PC-3 (cell line): Measurements from ENCODE around the gene ANKRD13C. TPM values are rescaled to one million over a fixed set of nuclear protein-coding genes. Genes with fewer than 3 reads are reported as not detected.
A peak's percentile ranks its signal among the peaks of the same experiment; 100 is the strongest.

ENCODE experiments used
- ATAC-seq: fragments of 200-7000 bp; cut with Tn5 transposase; 2 replicates; pipeline ENCODE4 v1.9.1; 2020; ENCODE audit warnings: mild to moderate bottlenecking, moderate library complexity
- BruUV-seq: library from RNA; stranded (reverse); fragments of 400-500 nt; replicated peaks from 2 replicates; lab custom pipeline; 2021; lab: Mats Ljungman, UMichigan
- CTCF ChIA-PET: fragments of 300-600 bp; sonication (Branson Sonifier 250); formaldehyde crosslinking; loops from one replicate; lab custom pipeline; 2022; ENCODE audit warnings: antibody characterized with exemption; lab: Charles Lee
- POLR2A ChIA-PET: fragments of 300-600 bp; sonication (Branson Sonifier 250); formaldehyde crosslinking; loops from one replicate; lab custom pipeline; 2022; ENCODE audit warnings: antibody characterized with exemption; ENCODE audit not compliant: unreplicated experiment; lab: Charles Lee
- DNase-seq: peaks from one replicate; pipeline ENCODE4 v3.0.0-alpha.2; 2015
- H2AFZ ChIP-seq: fragments of 300-600 bp; sonication (generic); 2 replicates; pipeline ENCODE4 v1.6.0; 2016; ENCODE audit warnings: antibody characterized with exemption, low read length
- H3F3A ChIP-seq: fragments of 300-600 bp; sonication (generic); one replicate; pipeline ENCODE4 v1.6.0; 2017; ENCODE audit warnings: antibody characterized with exemption, low read length, control low read depth, mild to moderate bottlenecking; ENCODE audit not compliant: unreplicated experiment
- H3K27ac ChIP-seq: fragments of 300-600 bp; sonication (generic); 2 replicates; pipeline ENCODE4 v1.5.1; 2016; ENCODE audit warnings: mild to moderate bottlenecking, low read length
- H3K27me3 ChIP-seq: fragments of 300-600 bp; sonication (generic); 2 replicates; pipeline ENCODE4 v1.6.1; 2016; ENCODE audit warnings: low read length, mixed read lengths
- H3K36me3 ChIP-seq: fragments of 300-600 bp; sonication (generic); 2 replicates; pipeline ENCODE4 v1.6.1; 2016; ENCODE audit warnings: low read depth, mixed run types, low read length, mixed read lengths
- H3K4me1 ChIP-seq: fragments of 300-600 bp; sonication (generic); 2 replicates; pipeline ENCODE4 v1.5.1; 2016; ENCODE audit warnings: low read length; ENCODE audit not compliant: insufficient read depth
- H3K4me2 ChIP-seq: fragments of 300-600 bp; sonication (generic); 2 replicates; pipeline ENCODE4 v1.6.0; 2016; ENCODE audit warnings: low read length
- H3K4me3 ChIP-seq: fragments of 300-600 bp; sonication (generic); 2 replicates; pipeline ENCODE4 v1.5.1; 2016; ENCODE audit warnings: mild to moderate bottlenecking, low read length, mixed read lengths
- H3K79me2 ChIP-seq: fragments of 300-600 bp; sonication (generic); 2 replicates; pipeline ENCODE4 v1.6.1; 2017; ENCODE audit warnings: low read length, mixed read lengths
- H3K9ac ChIP-seq: fragments of 300-600 bp; sonication (generic); 2 replicates; pipeline ENCODE4 v1.6.0; 2016; ENCODE audit warnings: mild to moderate bottlenecking, low read length
- H3K9me2 ChIP-seq: fragments of 300-600 bp; sonication (generic); replicated peaks from 2 replicates; pipeline ENCODE4 v1.6.1; 2016; ENCODE audit warnings: mixed run types, low read length, mixed read lengths
- H3K9me3 ChIP-seq: fragments of 300-600 bp; sonication (generic); 2 replicates; pipeline ENCODE4 v1.6.1; 2016; ENCODE audit warnings: low read length, mixed read lengths
- H4K20me1 ChIP-seq: fragments of 300-600 bp; sonication (generic); 2 replicates; pipeline ENCODE4 v1.6.1; 2016; ENCODE audit warnings: low read length, mixed read lengths
- CTCF ChIP-seq: fragments of 300-600 bp; sonication (generic); conservative IDR thresholded peaks from 2 replicates; pipeline ENCODE4 v1.5.1; 2017; ENCODE audit warnings: antibody characterized with exemption, low read depth, mild to moderate bottlenecking, low read length
- EZH2 ChIP-seq: fragments of 300-600 bp; sonication (generic); IDR thresholded peaks from one replicate; pipeline ENCODE4 v1.6.1; 2017; ENCODE audit warnings: antibody characterized with exemption, mild to moderate bottlenecking, low read length; ENCODE audit not compliant: unreplicated experiment
- EZH2phosphoT487 ChIP-seq: fragments of 300-600 bp; sonication (generic); IDR thresholded peaks from 2 replicates; pipeline ENCODE4 v1.6.1; 2018; ENCODE audit warnings: mild to moderate bottlenecking, antibody characterized with exemption, low read length, borderline replicate concordance
- intact Hi-C: fragments of 100-400 bp; cut with micrococcal nuclease; formaldehyde crosslinking; loops from 2 replicates; pipeline ENCODE4 v1.9.0; 2023
- total RNA-seq: library from RNA; depleted of rRNA; stranded (reverse); fragments of >200 nt; gene quantifications from 2 replicates; pipeline ENCODE4 v1.2.3, GENCODE V29; 2014

Gene ANKRD13C
- total RNA-seq, 1 experiment from 2014 or later, result 41.5 TPM

GRCh38 chr1:70396607-70397006, 42.1 kb upstream of the ANKRD13C start:
- Histone ChIP-seq H3F3A (no peaks in the 10 kb centered on the region), H3K27me3 (no peaks in the 10 kb centered on the region), H3K9me2 (no peaks in the 10 kb centered on the region), H3K79me2 (no peaks in the 10 kb centered on the region), H4K20me1 (no peaks in the 10 kb centered on the region), H3K4me1 (peaks cover 17% of the 10 kb centered on the region), H3K36me3 (no peaks in the 10 kb centered on the region), H3K4me3 (no peak overlapping the region), H3K9me3 (no peaks in the 10 kb centered on the region), H3K27ac (no peak overlapping the region), H2AFZ (no peak overlapping the region), H3K9ac (no peak overlapping the region), H3K4me2 (no peak overlapping the region)
- TF ChIP-seq EZH2phosphoT487, result no peak
- TF ChIP-seq EZH2, result no peak
- no peak for TF ChIP-seq CTCF
- no TSS peak for BruUV-seq
- ATAC-seq (no peak), DNase-seq (no peak)
- CTCF ChIA-PET, result no interaction called here
- POLR2A ChIA-PET, result no interaction called here
- intact Hi-C loops, result no loop called here

- H3K79me2 ChIP-seq, result no peaks in the 10 kb centered on the region
- peak; percentile 64 for DNase-seq
- no peak overlapping the region for H3K4me3 ChIP-seq
- H2AFZ ChIP-seq, result no peak overlapping the region
- no peaks in the 10 kb centered on the region for H3K9me3 ChIP-seq
- H3K4me1 ChIP-seq, result peaks cover 17% of the 10 kb centered on the region
- BruUV-seq, result no TSS peak
- CTCF ChIA-PET, result interaction anchor here (0.9 kb wide), 1 partner anchor 18 kb away, joined by 6 read pairs; the partner anchor contains the start of gene CTH
- H3F3A ChIP-seq, result no peaks in the 10 kb centered on the region
- H4K20me1 ChIP-seq, result no peaks in the 10 kb centered on the region
- peak; percentile 87 for ATAC-seq
- POLR2A ChIA-PET, result no interaction called here
- no peak overlapping the region for H3K9ac ChIP-seq
- H3K27me3 ChIP-seq, result no peaks in the 10 kb centered on the region
- H3K9me2 ChIP-seq, result no peaks in the 10 kb centered on the region
- H3K27ac ChIP-seq, result no peak overlapping the region
- H3K36me3 ChIP-seq, result no peaks in the 10 kb centered on the region
- intact Hi-C loops, result no loop called here
- H3K4me2 ChIP-seq, result no peak overlapping the region
- TF ChIP-seq EZH2, result no peak
- no peak for TF ChIP-seq CTCF
- no peak for TF ChIP-seq EZH2phosphoT487
These were observed 38.1 kb upstream of the ANKRD13C start for GRCh38 chr1:70392626-70393025.

- H3K79me2 ChIP-seq, result no peaks in the 10 kb centered on the region
- no peak overlapping the region for H3K4me3 ChIP-seq
- H3F3A ChIP-seq, result no peaks in the 10 kb centered on the region
- H3K36me3 ChIP-seq, result no peaks in the 10 kb centered on the region
- H2AFZ ChIP-seq, result no peak overlapping the region
- DNase-seq (no peak), ATAC-seq (no peak)
- H3K27me3 ChIP-seq, result no peaks in the 10 kb centered on the region
- no peak overlapping the region for H3K27ac ChIP-seq
- H3K9me3 ChIP-seq, result no peaks in the 10 kb centered on the region
- no peak overlapping the region for H3K9ac ChIP-seq
- peaks cover 31% of the 10 kb centered on the region for H3K4me1 ChIP-seq
- no TSS peak for BruUV-seq
- no peaks in the 10 kb centered on the region for H3K9me2 ChIP-seq
- H3K4me2 ChIP-seq, result no peak overlapping the region
- H4K20me1 ChIP-seq, result no peaks in the 10 kb centered on the region
- TF ChIP-seq EZH2 (no peak), EZH2phosphoT487 (no peak), CTCF (no peak)
- POLR2A ChIA-PET, result no interaction called here
- CTCF ChIA-PET, result no interaction called here
- intact Hi-C loops, result loop anchor here (2.0 kb wide), 2 partner anchors 29 to 41 kb away; no protein-coding TSS in a partner anchor
These were observed 33.0 kb upstream of the ANKRD13C start for GRCh38 chr1:70387507-70387906.
